SU-DHL-6 (cell line): ENCODE data around the gene SBNO2.

Experiments used
- EZH2phosphoT487 ChIP-seq: fragments of 200-600 bp; sonication (generic), shearing (Covaris generic); conservative IDR thresholded peaks from 2 replicates; pipeline ENCODE4 v1.6.1; 2018; ENCODE audit warnings: mild to moderate bottlenecking, antibody characterized with exemption, low read length, moderate library complexity, mixed read lengths
- TF ChIP-seq, protein P1 (sequence below): fragments of 200-600 bp; sonication (generic); IDR thresholded peaks from one replicate; pipeline ENCODE4 v1.5.1; 2017; ENCODE audit warnings: antibody characterized with exemption, mild to moderate bottlenecking, low read length, moderate library complexity; ENCODE audit not compliant: insufficient read depth, poor library complexity, severe bottlenecking

DNA sequence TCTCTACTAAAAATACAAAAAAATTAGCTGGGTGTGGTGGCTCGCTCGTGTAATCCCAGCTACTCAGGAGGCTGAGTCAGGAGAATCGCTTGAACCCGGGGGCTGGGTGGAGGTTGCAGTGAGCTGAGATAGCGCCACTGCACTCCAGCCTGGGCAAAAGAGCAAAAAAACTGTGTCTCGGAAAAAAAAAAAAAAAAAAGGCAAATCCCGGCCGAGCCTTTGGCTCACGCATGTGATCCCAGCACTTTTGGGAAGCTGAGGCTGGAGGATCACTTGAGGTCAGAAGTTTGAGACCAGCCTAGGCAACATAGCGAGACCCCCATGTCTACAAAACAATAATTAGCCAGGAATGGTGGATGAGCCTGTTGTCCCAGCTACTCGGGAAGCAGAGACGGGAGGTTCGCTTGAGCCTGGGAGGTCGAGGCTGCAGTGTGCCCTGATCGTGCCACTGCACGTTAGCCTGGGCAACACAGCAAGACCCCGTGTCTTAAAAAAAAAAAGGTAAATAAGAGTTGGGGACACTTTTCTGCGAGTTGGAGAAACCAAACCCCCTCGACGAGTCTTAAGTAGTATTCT lies 70.8 kb downstream of the SBNO2 start:
- TF ChIP-seq, protein P1, sequence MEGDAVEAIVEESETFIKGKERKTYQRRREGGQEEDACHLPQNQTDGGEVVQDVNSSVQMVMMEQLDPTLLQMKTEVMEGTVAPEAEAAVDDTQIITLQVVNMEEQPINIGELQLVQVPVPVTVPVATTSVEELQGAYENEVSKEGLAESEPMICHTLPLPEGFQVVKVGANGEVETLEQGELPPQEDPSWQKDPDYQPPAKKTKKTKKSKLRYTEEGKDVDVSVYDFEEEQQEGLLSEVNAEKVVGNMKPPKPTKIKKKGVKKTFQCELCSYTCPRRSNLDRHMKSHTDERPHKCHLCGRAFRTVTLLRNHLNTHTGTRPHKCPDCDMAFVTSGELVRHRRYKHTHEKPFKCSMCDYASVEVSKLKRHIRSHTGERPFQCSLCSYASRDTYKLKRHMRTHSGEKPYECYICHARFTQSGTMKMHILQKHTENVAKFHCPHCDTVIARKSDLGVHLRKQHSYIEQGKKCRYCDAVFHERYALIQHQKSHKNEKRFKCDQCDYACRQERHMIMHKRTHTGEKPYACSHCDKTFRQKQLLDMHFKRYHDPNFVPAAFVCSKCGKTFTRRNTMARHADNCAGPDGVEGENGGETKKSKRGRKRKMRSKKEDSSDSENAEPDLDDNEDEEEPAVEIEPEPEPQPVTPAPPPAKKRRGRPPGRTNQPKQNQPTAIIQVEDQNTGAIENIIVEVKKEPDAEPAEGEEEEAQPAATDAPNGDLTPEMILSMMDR, result no peak
- TF ChIP-seq EZH2phosphoT487, result no peak
